Measurements from ENCODE around the gene FIBP. TPM values are rescaled to one million over a fixed set of nuclear protein-coding genes. Genes with fewer than 3 reads are reported as not detected.

Gene FIBP
- total and polyA plus RNA-seq, 2 of the 4 experiments (the other 2 are of a cell fraction): 141 to 182 TPM

DNA sequence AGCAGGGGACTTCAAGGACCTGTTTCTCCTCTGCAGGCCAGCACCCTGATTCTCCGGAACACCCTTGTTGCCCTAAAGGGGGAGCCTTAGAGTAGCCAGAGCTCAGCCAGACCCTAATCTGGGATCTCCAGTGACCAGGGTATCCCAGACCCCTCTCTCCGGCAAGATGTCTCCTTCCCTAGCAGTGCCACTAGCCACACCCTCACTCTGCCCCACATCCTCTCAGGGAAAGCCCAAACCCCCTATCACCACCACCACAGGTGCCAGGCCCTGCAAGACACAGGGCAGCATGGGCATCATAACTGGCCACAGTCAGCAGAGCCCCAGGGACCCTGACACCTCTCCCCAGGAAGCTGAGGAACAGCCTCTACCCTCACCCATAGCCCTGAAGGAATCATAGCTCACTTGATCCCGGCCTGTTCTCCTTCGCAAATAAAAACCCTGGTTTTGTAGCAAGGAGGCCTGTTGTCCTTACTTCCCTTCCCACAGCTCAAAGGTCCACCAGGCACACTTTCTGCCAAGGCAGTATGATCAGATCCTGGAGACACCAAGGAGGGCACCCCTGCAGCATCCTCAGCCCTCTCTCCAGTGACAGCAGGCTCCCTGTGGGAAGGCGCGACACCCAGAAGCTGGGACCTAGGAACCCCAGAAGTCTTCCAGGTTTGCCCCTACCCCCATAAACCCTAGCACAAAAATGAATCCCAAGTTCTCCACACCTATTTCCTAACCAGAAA lies 34.9 kb downstream of the FIBP start:
- CTCF ChIA-PET: no interaction called here
- no peak for ATAC-seq (ENCODE audit: low read depth)

More for the DNA sequence above, 34.9 kb downstream of the FIBP start:
- no peak overlapping the region for H3K4me2 ChIP-seq (ENCODE audit: low read depth, low read length)
- H3K9me1 ChIP-seq (ENCODE audit: insufficient read depth, low read length): peaks cover 29% of the 10 kb centered on the region
- H4K91ac ChIP-seq (ENCODE audit: insufficient read depth, low read depth, low read length): no peak overlapping the region
- no peak overlapping the region for H3K14ac ChIP-seq (replicated peaks; ENCODE audit: low read depth, low read length)
- H4K8ac ChIP-seq (ENCODE audit: low read depth in 2 of 2, low read length in 2 of 2): 0 out of 4 replicates have a peak overlapping the region, but pooled peaks of 1 of the 2 experiments have one; percentile 20
- no peak overlapping the region for H3K27ac ChIP-seq (ENCODE audit: insufficient read depth, low read length)
- H2AK9ac ChIP-seq (replicated peaks; ENCODE audit: low read depth, low read length, poor library complexity): no peak overlapping the region
- H2AK5ac ChIP-seq (ENCODE audit: low read depth, low read length): no peak overlapping the region
- peaks cover 20 to 60% of the 10 kb centered on the region in 2 experiments for H3K79me1 ChIP-seq (ENCODE audit: low read depth in 1 of 2, low read length in 2 of 2)
- no peak overlapping the region for H3K56ac ChIP-seq (ENCODE audit: extremely low read depth, insufficient read depth, low read length)
- no peaks in the 10 kb centered on the region for H3K9me3 ChIP-seq (ENCODE audit: control insufficient read depth, insufficient read depth, low read length)
- WGBS, 2 experiments (ENCODE audit: extremely low coverage in 2 of 2, insufficient read length in 1 of 2): 100% methylated on average over 2 of the region's 6 CpGs; no CpG with 5 or more reads in 1 of the 2 experiments
- H4K5ac ChIP-seq (ENCODE audit: low read depth, low read length): no peak overlapping the region
- H2BK5ac ChIP-seq (ENCODE audit: low read depth, low read length, poor library complexity, severe bottlenecking): no peak overlapping the region
- H3K4ac ChIP-seq (ENCODE audit: low read depth, low read length): no peak overlapping the region
- BruUV-seq (replicated peaks): no TSS peak
- H3K36me3 ChIP-seq (ENCODE audit: control insufficient read depth, insufficient read depth, low read length): peaks cover 59% of the 10 kb centered on the region
- H2AFZ ChIP-seq (replicated peaks; ENCODE audit: low read length, poor library complexity): no peak overlapping the region
- in situ Hi-C loops (cut with MboI; ENCODE audit: low sequenced_read_pairs): no loop called here
- dilution Hi-C loops (cut with HindIII; ENCODE audit: low sequenced_read_pairs, unreplicated experiment): no loop called here
- peaks cover 79% of the 10 kb centered on the region for H4K20me1 ChIP-seq (ENCODE audit: insufficient read depth, low read length)
- H2BK15ac ChIP-seq (ENCODE audit: low read depth, low read length): no peak overlapping the region
- DNase-seq: no peak
- TF ChIP-seq CEBPB (IDR thresholded peaks at IDR 0.05; ENCODE audit: low read depth, low read length) (no peak), CHD1 (IDR thresholded peaks at IDR 0.05; ENCODE audit: low read depth, low read length) (no peak), ELK1 (IDR thresholded peaks at IDR 0.05; ENCODE audit: borderline replicate concordance, low read depth, low read length) (no peak), NFE2L2 (IDR thresholded peaks at IDR 0.05; ENCODE audit: low read depth, low read length) (no peak), SMC3 (IDR thresholded peaks at IDR 0.05; ENCODE audit: low read depth, low read length) (no peak), RFX5 (IDR thresholded peaks at IDR 0.05; ENCODE audit: low read depth, low read length) (no peak), RAD21 (IDR thresholded peaks at IDR 0.05; ENCODE audit: low read length) (no peak), POLR2A (IDR thresholded peaks at IDR 0.05; ENCODE audit: low read depth, low read length) (no peak), RCOR1 (IDR thresholded peaks at IDR 0.05; ENCODE audit: insufficient replicate concordance, low read length) (no peak), CTCF (conservative IDR thresholded peaks at IDR 0.05; ENCODE audit: low read depth, low read length) (no peak), MXI1 (IDR thresholded peaks at IDR 0.05; ENCODE audit: borderline replicate concordance, low read depth, low read length) (no peak), MAFK (IDR thresholded peaks at IDR 0.05; ENCODE audit: low read depth, low read length) (no peak), FOS (IDR thresholded peaks at IDR 0.05; ENCODE audit: low read depth, low read length) (no peak), MAZ (IDR thresholded peaks at IDR 0.05; ENCODE audit: borderline replicate concordance, low read depth, low read length) (no peak)
- TF ChIP-seq, protein P1, sequence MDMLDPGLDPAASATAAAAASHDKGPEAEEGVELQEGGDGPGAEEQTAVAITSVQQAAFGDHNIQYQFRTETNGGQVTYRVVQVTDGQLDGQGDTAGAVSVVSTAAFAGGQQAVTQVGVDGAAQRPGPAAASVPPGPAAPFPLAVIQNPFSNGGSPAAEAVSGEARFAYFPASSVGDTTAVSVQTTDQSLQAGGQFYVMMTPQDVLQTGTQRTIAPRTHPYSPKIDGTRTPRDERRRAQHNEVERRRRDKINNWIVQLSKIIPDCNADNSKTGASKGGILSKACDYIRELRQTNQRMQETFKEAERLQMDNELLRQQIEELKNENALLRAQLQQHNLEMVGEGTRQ (IDR thresholded peaks at IDR 0.05; ENCODE audit: low read depth, low read length): no peak
- no peak overlapping the region for H2BK20ac ChIP-seq (ENCODE audit: low read depth, low read length)
- peaks cover 4% of the 10 kb centered on the region for H3K4me1 ChIP-seq (ENCODE audit: control insufficient read depth, insufficient read depth, low read length)
- no peak overlapping the region for H2BK120ac ChIP-seq (ENCODE audit: low read depth, low read length)
- no peaks in the 10 kb centered on the region for H3K27me3 ChIP-seq (ENCODE audit: control insufficient read depth, insufficient read depth, low read length)
- intact Hi-C loops (cut with micrococcal nuclease): no loop called here
- no peak overlapping the region for H3K4me3 ChIP-seq (ENCODE audit: insufficient read depth, low read depth, low read length)
- no peak overlapping the region for H3K23ac ChIP-seq (ENCODE audit: low read depth, low read length)
- H3K18ac ChIP-seq (ENCODE audit: low read depth, low read length): no peak overlapping the region
- POLR2A ChIA-PET (ENCODE audit: unreplicated experiment): interaction anchor here (1.0 kb wide), 1 partner anchor 140 kb away, joined by 4 read pairs; no protein-coding TSS in a partner anchor
- H3K9ac ChIP-seq (ENCODE audit: low read depth, low read length): no peak overlapping the region
